ENCODE measurements around the gene WDR46. TPM values are rescaled to one million over a fixed set of nuclear protein-coding genes. Genes with fewer than 3 reads are reported as not detected.
A peak's percentile ranks its signal among the peaks of the same experiment; 100 is the strongest.

WDR46 gene
- total and polyA plus RNA-seq, 2 of the 13 experiments (the other 11 are each of a cell fraction or from before 2014, with no cell fraction given), result 47.4 to 105 TPM

DNA sequence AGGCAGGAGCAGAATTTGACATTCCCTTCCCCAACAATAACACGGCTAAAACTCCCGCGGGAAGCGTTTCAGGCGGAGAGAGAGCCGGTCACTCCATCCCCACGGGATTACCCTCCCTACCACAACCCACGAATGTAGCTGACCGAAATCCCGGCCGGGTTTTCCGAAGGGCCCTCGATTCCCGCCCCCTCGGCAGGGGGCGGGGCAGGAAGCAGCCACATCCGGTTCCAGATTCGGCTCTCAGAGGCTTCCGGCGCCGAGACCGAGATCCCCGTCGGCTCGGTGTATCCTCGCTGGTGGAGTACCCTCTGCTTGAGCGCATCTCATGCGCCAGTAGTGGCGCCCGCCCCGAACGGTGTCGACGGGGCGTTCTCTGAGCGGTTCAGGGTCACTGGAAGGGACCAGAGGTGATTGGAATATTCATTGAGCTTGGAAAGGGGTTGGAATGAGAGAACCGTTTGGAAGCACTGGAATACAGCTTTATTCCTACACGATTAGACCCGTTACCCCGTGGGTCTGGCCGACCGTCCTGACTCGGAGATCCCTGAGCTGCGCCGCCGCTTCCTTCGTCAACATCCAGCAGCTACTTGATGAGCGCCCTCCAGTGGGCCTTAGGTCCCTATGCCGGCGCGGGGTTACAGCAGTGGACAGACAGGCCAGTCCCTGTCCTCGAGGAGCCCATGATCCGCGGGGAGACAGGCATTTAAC is 10.4 kb upstream of the WDR46 start (continued):
- TF ChIP-seq ZNF264 (CRISPR knock-in tag; IDR thresholded peaks at IDR 0.05), result no peak
- no peak for TF ChIP-seq RBAK (CRISPR knock-in tag; IDR thresholded peaks at IDR 0.05)
- no peak for TF ChIP-seq ZNF562 (CRISPR knock-in tag; IDR thresholded peaks at IDR 0.05; ENCODE audit: borderline replicate concordance)
- TF ChIP-seq, protein P1, sequence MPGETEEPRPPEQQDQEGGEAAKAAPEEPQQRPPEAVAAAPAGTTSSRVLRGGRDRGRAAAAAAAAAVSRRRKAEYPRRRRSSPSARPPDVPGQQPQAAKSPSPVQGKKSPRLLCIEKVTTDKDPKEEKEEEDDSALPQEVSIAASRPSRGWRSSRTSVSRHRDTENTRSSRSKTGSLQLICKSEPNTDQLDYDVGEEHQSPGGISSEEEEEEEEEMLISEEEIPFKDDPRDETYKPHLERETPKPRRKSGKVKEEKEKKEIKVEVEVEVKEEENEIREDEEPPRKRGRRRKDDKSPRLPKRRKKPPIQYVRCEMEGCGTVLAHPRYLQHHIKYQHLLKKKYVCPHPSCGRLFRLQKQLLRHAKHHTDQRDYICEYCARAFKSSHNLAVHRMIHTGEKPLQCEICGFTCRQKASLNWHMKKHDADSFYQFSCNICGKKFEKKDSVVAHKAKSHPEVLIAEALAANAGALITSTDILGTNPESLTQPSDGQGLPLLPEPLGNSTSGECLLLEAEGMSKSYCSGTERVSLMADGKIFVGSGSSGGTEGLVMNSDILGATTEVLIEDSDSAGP (CRISPR knock-in tag; IDR thresholded peaks at IDR 0.05; ENCODE audit: borderline replicate concordance), result peak; percentile 94; the same call in 1 of the 2 replicates
- TF ChIP-seq ZNF546 (CRISPR knock-in tag; conservative IDR thresholded peaks at IDR 0.05), result no peak
- TF ChIP-seq ZFYVE20 (CRISPR knock-in tag; IDR thresholded peaks at IDR 0.05; ENCODE audit: borderline replicate concordance, low read depth), result 0 out of 2 replicates have a peak, but pooled peaks have one; percentile 8
- 0 out of 2 replicates have a peak, but pooled peaks have one; percentile 10 for TF ChIP-seq ZNF180 (CRISPR knock-in tag; IDR thresholded peaks at IDR 0.05; ENCODE audit: borderline replicate concordance, low read depth)
- no peak for TF ChIP-seq AKAP8 (CRISPR knock-in tag; IDR thresholded peaks at IDR 0.05)
- TF ChIP-seq, protein P2, sequence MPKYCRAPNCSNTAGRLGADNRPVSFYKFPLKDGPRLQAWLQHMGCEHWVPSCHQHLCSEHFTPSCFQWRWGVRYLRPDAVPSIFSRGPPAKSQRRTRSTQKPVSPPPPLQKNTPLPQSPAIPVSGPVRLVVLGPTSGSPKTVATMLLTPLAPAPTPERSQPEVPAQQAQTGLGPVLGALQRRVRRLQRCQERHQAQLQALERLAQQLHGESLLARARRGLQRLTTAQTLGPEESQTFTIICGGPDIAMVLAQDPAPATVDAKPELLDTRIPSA (CRISPR knock-in tag; IDR thresholded peaks at IDR 0.05; ENCODE audit: borderline replicate concordance), result no peak
- no peak for TF ChIP-seq FOXA1 (IDR thresholded peaks at IDR 0.05)
- TF ChIP-seq FOXA1 (CRISPR knock-in tag; IDR thresholded peaks at IDR 0.05), result peak; percentile 81
- TF ChIP-seq ZMYM4 (CRISPR knock-in tag; IDR thresholded peaks at IDR 0.05), result no peak
- 0 out of 2 replicates have a peak, but pooled peaks have one; percentile 4 for TF ChIP-seq FOXK2 (IDR thresholded peaks at IDR 0.05)
- TF ChIP-seq, protein P3, sequence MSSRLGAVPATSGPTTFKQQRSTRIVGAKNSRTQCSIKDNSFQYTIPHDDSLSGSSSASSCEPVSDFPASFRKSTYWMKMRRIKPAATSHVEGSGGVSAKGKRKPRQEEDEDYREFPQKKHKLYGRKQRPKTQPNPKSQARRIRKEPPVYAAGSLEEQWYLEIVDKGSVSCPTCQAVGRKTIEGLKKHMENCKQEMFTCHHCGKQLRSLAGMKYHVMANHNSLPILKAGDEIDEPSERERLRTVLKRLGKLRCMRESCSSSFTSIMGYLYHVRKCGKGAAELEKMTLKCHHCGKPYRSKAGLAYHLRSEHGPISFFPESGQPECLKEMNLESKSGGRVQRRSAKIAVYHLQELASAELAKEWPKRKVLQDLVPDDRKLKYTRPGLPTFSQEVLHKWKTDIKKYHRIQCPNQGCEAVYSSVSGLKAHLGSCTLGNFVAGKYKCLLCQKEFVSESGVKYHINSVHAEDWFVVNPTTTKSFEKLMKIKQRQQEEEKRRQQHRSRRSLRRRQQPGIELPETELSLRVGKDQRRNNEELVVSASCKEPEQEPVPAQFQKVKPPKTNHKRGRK (CRISPR knock-in tag; IDR thresholded peaks at IDR 0.05), result no peak
- no peak for TF ChIP-seq ZNF660 (CRISPR knock-in tag; IDR thresholded peaks at IDR 0.05; ENCODE audit: borderline replicate concordance, low read depth)
- peak; percentile 61 for TF ChIP-seq MEIS2 (CRISPR knock-in tag; IDR thresholded peaks at IDR 0.05)
- TF ChIP-seq, protein P4, sequence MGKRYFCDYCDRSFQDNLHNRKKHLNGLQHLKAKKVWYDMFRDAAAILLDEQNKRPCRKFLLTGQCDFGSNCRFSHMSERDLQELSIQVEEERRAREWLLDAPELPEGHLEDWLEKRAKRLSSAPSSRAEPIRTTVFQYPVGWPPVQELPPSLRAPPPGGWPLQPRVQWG (CRISPR knock-in tag; IDR thresholded peaks at IDR 0.05; ENCODE audit: borderline replicate concordance, low read depth), result 0 out of 2 replicates have a peak, but pooled peaks have one; percentile 92
- TF ChIP-seq HOXA9 (CRISPR knock-in tag; IDR thresholded peaks at IDR 0.05; ENCODE audit: borderline replicate concordance), result peak; percentile 68; the same call in 1 of the 2 replicates
- TF ChIP-seq, protein P5, sequence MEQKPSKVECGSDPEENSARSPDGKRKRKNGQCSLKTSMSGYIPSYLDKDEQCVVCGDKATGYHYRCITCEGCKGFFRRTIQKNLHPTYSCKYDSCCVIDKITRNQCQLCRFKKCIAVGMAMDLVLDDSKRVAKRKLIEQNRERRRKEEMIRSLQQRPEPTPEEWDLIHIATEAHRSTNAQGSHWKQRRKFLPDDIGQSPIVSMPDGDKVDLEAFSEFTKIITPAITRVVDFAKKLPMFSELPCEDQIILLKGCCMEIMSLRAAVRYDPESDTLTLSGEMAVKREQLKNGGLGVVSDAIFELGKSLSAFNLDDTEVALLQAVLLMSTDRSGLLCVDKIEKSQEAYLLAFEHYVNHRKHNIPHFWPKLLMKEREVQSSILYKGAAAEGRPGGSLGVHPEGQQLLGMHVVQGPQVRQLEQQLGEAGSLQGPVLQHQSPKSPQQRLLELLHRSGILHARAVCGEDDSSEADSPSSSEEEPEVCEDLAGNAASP (CRISPR knock-in tag; IDR thresholded peaks at IDR 0.05; ENCODE audit: borderline replicate concordance), result peak; percentile 73
- TF ChIP-seq SMAD1 (CRISPR knock-in tag; IDR thresholded peaks at IDR 0.05; ENCODE audit: borderline replicate concordance, low read depth), result peak; percentile 62; the same call in 1 of the 2 replicates
- TF ChIP-seq ZNF33B (CRISPR knock-in tag; IDR thresholded peaks at IDR 0.05), result no peak; the same call in 1 of the 2 replicates
- no peak; the same call in 1 of the 2 replicates for TF ChIP-seq CC2D1A (CRISPR knock-in tag; IDR thresholded peaks at IDR 0.05)
- TF ChIP-seq, protein P6, sequence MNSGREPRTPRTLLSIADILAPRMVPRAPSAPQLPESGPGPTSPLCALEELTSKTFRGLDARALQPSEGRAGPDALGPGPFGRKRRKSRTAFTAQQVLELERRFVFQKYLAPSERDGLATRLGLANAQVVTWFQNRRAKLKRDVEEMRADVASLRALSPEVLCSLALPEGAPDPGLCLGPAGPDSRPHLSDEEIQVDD (CRISPR knock-in tag; IDR thresholded peaks at IDR 0.05; ENCODE audit: borderline replicate concordance), result no peak
- TF ChIP-seq ZMYM2 (CRISPR knock-in tag; IDR thresholded peaks at IDR 0.05), result peak; percentile 16; the same call in 1 of the 2 replicates
